GM12878 (cell line): ENCODE measurements around the gene KCNAB2. TPM values are rescaled to one million over a fixed set of nuclear protein-coding genes. Genes with fewer than 3 reads are reported as not detected.

Experiments used
- ATAC-seq: fragments of 200-7000 bp; cut with Tn5 transposase; 3 replicates; pipeline ENCODE4 v1.9.1; 2020; ENCODE audit warnings: mild to moderate bottlenecking, moderate library complexity
- BruUV-seq: library from RNA; stranded (reverse); fragments of 400-500 nt; replicated peaks from 2 replicates; lab custom pipeline; 2021; lab: Mats Ljungman, UMichigan
- CTCF ChIA-PET: fragments of 300-600 bp; sonication (Branson Sonifier 250); formaldehyde crosslinking; extraction: SDS; loops from one replicate; lab custom pipeline; 2021; ENCODE audit warnings: inconsistent platforms; lab: Yijun Ruan, JAX
- POLR2A ChIA-PET: fragments of 350-600 bp; formaldehyde crosslinking; extraction: SDS; loops from one replicate; lab custom pipeline; 2021; ENCODE audit warnings: inconsistent platforms; lab: Charles Lee
- RAD21 ChIA-PET: fragments of 300-600 bp; sonication (Branson Sonifier 250); formaldehyde crosslinking; loops from one replicate; lab custom pipeline; 2023; ENCODE audit warnings: antibody characterized with exemption; ENCODE audit not compliant: unreplicated experiment; lab: Charles Lee
- SMC1A ChIA-PET: fragments of 300-600 bp; sonication (Branson Sonifier 250); formaldehyde crosslinking; loops from one replicate; lab custom pipeline; 2023; ENCODE audit not compliant: unreplicated experiment, uncharacterized antibody; lab: Charles Lee
- DNase-seq: peaks from one replicate; pipeline ENCODE4 v3.0.0-alpha.2; 2011; ENCODE audit warnings: low read depth, low spot score
- FAIRE-seq: peaks from 3 replicates; lab custom pipeline; 2011; peaks lifted over from hg19 to GRCh38; lab: Jason Lieb, UNC
- H2AFZ ChIP-seq: 2 replicates; pipeline ENCODE4 v1.6.0; 2011; ENCODE audit warnings: low read depth, low read length, control low read depth; ENCODE audit not compliant: control insufficient read depth
- H3K27ac ChIP-seq: 2 replicates; pipeline ENCODE4 v1.5.1; 2011; ENCODE audit warnings: control low read depth; ENCODE audit not compliant: control insufficient read depth, insufficient read depth
- H3K27me3 ChIP-seq, 2 experiments: replicated peaks in 1 of 2; 2 replicates each; pipeline versions ENCODE4 v1.6.0 to v1.6.1; 2011; ENCODE audit warnings: low read length in 1 of 2; ENCODE audit not compliant: control insufficient read depth in 2 of 2, insufficient read depth in 2 of 2
- H3K36me3 ChIP-seq, 2 experiments: 2 replicates each; pipeline ENCODE4 v1.5.1; 2011; ENCODE audit warnings: low read length in 1 of 2; ENCODE audit not compliant: control insufficient read depth in 2 of 2, insufficient read depth in 2 of 2
- H3K4me1 ChIP-seq: 2 replicates; pipeline ENCODE4 v1.6.1; 2011; ENCODE audit warnings: mild to moderate bottlenecking, low read length, moderate library complexity, mixed read lengths; ENCODE audit not compliant: control insufficient read depth, insufficient read depth
- H3K4me2 ChIP-seq: 2 replicates; pipeline ENCODE4 v1.6.0; 2011; ENCODE audit warnings: control low read depth; ENCODE audit not compliant: control insufficient read depth, insufficient read depth
- H3K4me3 ChIP-seq: fragments of 200-600 bp; sonication (generic); 2 replicates; pipeline ENCODE4 v1.5.1; 2016
- H3K79me2 ChIP-seq: 2 replicates; pipeline ENCODE4 v1.6.0; 2011; ENCODE audit warnings: low read length; ENCODE audit not compliant: control insufficient read depth, insufficient read depth
- H3K9ac ChIP-seq: 2 replicates; pipeline ENCODE4 v1.8.0; 2011; ENCODE audit warnings: low read length, control low read depth, mixed read lengths; ENCODE audit not compliant: control insufficient read depth, insufficient read depth
- H3K9me3 ChIP-seq: replicated peaks from 3 replicates; pipeline ENCODE4 v1.5.1; 2011; ENCODE audit warnings: mild to moderate bottlenecking, low read length; ENCODE audit not compliant: control insufficient read depth, insufficient read depth
- H4K20me1 ChIP-seq: 2 replicates; pipeline ENCODE4 v1.6.0; 2011; ENCODE audit not compliant: control insufficient read depth, insufficient read depth
- E2F4 ChIP-seq: IDR thresholded peaks from 2 replicates; pipeline ENCODE4 v1.6.1; 2012; ENCODE audit warnings: low read depth, low read length, improper control_type of control experiment
- EED ChIP-seq: sonication (generic); IDR thresholded peaks from 2 replicates; pipeline ENCODE4 v1.6.1; 2016; ENCODE audit warnings: antibody characterized with exemption, low read depth
- EZH2 ChIP-seq: IDR thresholded peaks from 2 replicates; pipeline ENCODE4 v1.6.1; 2012; ENCODE audit warnings: low read depth, mild to moderate bottlenecking, control low read depth, inconsistent platforms, low read length, borderline replicate concordance; ENCODE audit not compliant: control insufficient read depth
- GABPA ChIP-seq: IDR thresholded peaks from 2 replicates; pipeline ENCODE4 v1.6.1; 2014; ENCODE audit warnings: antibody characterized with exemption, low read depth, mild to moderate bottlenecking, inconsistent platforms
- MYB ChIP-seq: fragments of 150-350 bp; IDR thresholded peaks from 2 replicates; pipeline ENCODE4 v1.6.1; 2014; ENCODE audit warnings: mild to moderate bottlenecking, low read depth, low read length, borderline replicate concordance
- NFYA ChIP-seq: IDR thresholded peaks from 2 replicates; pipeline ENCODE4 v1.6.1; 2011; ENCODE audit warnings: low read depth, mild to moderate bottlenecking, low read length, improper control_type of control experiment, borderline replicate concordance
- NKRF ChIP-seq: fragments of 450-650 bp; conservative IDR thresholded peaks from 2 replicates; pipeline ENCODE4 v1.6.1; 2017; ENCODE audit warnings: mild to moderate bottlenecking, moderate library complexity
- PRDM15 ChIP-seq: fragments of 450-650 bp; formaldehyde crosslinking; IDR thresholded peaks from 2 replicates; pipeline ENCODE4 v1.4.0; 2020; ENCODE audit warnings: mild to moderate bottlenecking, moderate library complexity
- RCOR1 ChIP-seq: conservative IDR thresholded peaks from 2 replicates; pipeline ENCODE4 v1.6.1; 2012; ENCODE audit warnings: low read depth, low read length, improper control_type of control experiment
- ZNF592 ChIP-seq: fragments of 450-650 bp; IDR thresholded peaks from 2 replicates; pipeline ENCODE4 v1.6.1; 2017; ENCODE audit warnings: mild to moderate bottlenecking, moderate library complexity
- WGBS: methylation state at CpG from one replicate; pipeline ENCODE4 v1.1.6; 2016; ENCODE audit warnings: low lambda C conversion rate; ENCODE audit not compliant: insufficient replicate concordance, insufficient coverage; ENCODE audit errors: missing lambda C conversion rate; 5-methylcytosine and 5-hydroxymethylcytosine counted together
- in situ Hi-C: fragments of 300-500 bp; cut with MboI; formaldehyde crosslinking; loops from 9 replicates; pipeline ENCODE4 v1.14.3; 2018; ENCODE audit warnings: mixed read lengths
- intact Hi-C: fragments of 100-400 bp; cut with micrococcal nuclease; formaldehyde crosslinking; loops from one replicate; pipeline ENCODE4 v1.14.2; 2022; ENCODE audit not compliant: unreplicated experiment
- polyA plus RNA-seq, 11 experiments: library from polyadenylated mRNA; depleted of rRNA in 4 of 11; unstranded in 6 of 11; stranded (reverse) in 5 of 11; fragments of >200 nt; fragmentation: Nextera tagmentation in 4 of 11; fragmentation: Illumina TruSeq in 1 of 11; extraction: Ambion mirVana in 4 of 11; extraction: Trizol in 1 of 11; gene quantifications; 1 replicate in 1 of 11; 2 replicates in 10 of 11; pipeline versions ENCODE4 v1.2.1 to v1.2.3, GENCODE V29; 2011 to 2016; ENCODE audit warnings: inconsistent platforms in 2 of 11, missing spikeins in 2 of 11, low read depth in 1 of 11
- total RNA-seq, 4 experiments: library from RNA; depleted of rRNA in 3 of 4; stranded (reverse); fragments of >200 nt in 3 of 4; fragmentation: Illumina TruSeq in 1 of 4; extraction: Trizol in 1 of 4; gene quantifications; 2 replicates each; pipeline versions ENCODE4 v1.2.1 to v1.2.3, GENCODE V29; 2013 to 2021

KCNAB2 gene
- total and polyA plus RNA-seq, 10 of the 15 experiments (the other 5 are each of a cell fraction or from before 2014, with no cell fraction given): 2.9 to 123 (median 62.4) TPM

GRCh38 chr1:6134741-6135510 is 89.2 kb downstream of the KCNAB2 start:
- in situ Hi-C loops (no loop called here), intact Hi-C loops (no loop called here)
- DNase-seq: no peak
- ChIA-PET RAD21 (no interaction called here), SMC1A (no interaction called here), CTCF (no interaction called here), POLR2A (no interaction called here)
- Histone ChIP-seq H3K27ac (no peak overlapping the region), H3K4me2 (no peak overlapping the region), H3K9ac (no peak overlapping the region), H3K4me1 (no peaks in the 10 kb centered on the region), H3K27me3 (no peaks in the 10 kb centered on the region; a peak in 1 of 4 replicates), H3K79me2 (no peaks in the 10 kb centered on the region), H3K9me3 (no peaks in the 10 kb centered on the region; the same call in 2 of the 3 replicates), H3K36me3 (no peaks in the 10 kb centered on the region), H2AFZ (no peak overlapping the region), H3K4me3 (no peak overlapping the region), H4K20me1 (no peaks in the 10 kb centered on the region)
- no peak for ATAC-seq
- no peak for FAIRE-seq
- WGBS: 42% methylated on average over 22 of the region's 22 CpGs
- no TSS peak for BruUV-seq
- TF ChIP-seq PRDM15 (CRISPR knock-in tag) (no peak), E2F4 (no peak), EED (no peak), EZH2 (no peak), GABPA (no peak), MYB (no peak), NKRF (no peak), ZNF592 (no peak), RCOR1 (no peak), NFYA (no peak)
